ENCODE results near the gene TLX2. TPM values are rescaled to one million over a fixed set of nuclear protein-coding genes. Genes with fewer than 3 reads are reported as not detected.
"Not testable (repeated sequence)": the region's sequence is repeated elsewhere in the genome, so short reads cannot be mapped to it uniquely, and the experiment has no call there.

Gene TLX2
- total and polyA plus RNA-seq, 12 donors = not detected

DNA sequence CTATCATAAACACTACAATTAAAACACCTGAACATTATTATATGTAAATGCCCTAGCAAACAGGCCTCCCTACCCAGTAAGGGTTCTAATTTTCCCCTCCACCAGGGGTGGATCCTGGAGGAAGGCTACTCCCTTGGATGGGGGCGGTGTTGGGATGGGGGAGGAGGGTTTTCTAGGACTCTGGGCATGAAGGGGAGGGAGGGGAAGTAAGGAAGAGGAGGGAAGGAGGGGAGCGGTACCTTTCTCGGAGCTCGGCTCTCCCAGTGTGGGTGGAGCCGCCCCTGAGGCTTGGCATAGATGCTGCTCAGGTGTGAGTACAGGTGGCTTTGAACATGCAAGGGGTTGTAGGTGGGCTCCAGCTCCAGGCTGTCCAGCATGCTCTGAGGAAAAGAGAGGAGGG is 45.7 kb downstream of the TLX2 start:
- intact Hi-C loops (cut with DNase I) = no loop called here
- Histone ChIP-seq H3K4me3 (no peak overlapping the region), H3K36me3 (peaks cover 0 to 11% (median 0%) of the 10 kb centered on the region in 9 donors), H3K9me3 (no peaks in the 10 kb centered on the region), H3K4me1 (peaks cover 3 to 16% (median 6%) of the 10 kb centered on the region in 9 donors), H3K27ac (no peak overlapping the region), H3K27me3 (peaks cover 0 to 31% (median 14%) of the 10 kb centered on the region in 7 donors)
- DNase-seq (no peak), ATAC-seq (no peak)
- 28 to 35% methylated on average over 5 of the region's 5 CpGs for WGBS, 2 donors
- TF ChIP-seq, protein P1, sequence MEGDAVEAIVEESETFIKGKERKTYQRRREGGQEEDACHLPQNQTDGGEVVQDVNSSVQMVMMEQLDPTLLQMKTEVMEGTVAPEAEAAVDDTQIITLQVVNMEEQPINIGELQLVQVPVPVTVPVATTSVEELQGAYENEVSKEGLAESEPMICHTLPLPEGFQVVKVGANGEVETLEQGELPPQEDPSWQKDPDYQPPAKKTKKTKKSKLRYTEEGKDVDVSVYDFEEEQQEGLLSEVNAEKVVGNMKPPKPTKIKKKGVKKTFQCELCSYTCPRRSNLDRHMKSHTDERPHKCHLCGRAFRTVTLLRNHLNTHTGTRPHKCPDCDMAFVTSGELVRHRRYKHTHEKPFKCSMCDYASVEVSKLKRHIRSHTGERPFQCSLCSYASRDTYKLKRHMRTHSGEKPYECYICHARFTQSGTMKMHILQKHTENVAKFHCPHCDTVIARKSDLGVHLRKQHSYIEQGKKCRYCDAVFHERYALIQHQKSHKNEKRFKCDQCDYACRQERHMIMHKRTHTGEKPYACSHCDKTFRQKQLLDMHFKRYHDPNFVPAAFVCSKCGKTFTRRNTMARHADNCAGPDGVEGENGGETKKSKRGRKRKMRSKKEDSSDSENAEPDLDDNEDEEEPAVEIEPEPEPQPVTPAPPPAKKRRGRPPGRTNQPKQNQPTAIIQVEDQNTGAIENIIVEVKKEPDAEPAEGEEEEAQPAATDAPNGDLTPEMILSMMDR (IDR thresholded peaks at IDR 0.05) = no peak

DNA sequence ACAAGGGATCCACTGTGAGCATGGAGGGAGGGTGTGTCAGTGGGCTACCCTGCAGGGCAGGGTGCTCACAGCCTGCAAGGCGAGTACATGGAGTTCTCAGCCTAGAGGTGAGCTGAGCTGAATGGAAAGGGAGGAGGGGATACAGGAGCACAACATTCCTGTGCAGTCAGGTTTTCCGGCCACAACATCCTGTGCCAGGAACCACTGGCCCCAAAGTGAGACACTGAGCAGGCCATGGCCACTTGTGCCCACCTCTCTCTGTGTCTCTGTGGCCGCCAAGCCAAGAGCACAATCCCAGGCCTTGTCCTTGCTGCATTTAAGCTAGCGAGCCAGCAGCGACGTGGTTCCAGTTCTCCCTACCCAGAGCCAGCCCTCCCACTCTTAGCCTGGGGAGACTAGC is 46.3 kb downstream of the TLX2 start:
- DNase-seq (no peak), ATAC-seq (no peak)
- WGBS, 2 donors = 62 to 63% methylated on average over 6 of the region's 6 CpGs
- Histone ChIP-seq H3K27me3 (peaks cover 0 to 34% (median 14%) of the 10 kb centered on the region in 7 donors), H3K27ac (no peak overlapping the region), H3K4me3 (no peak overlapping the region), H3K36me3 (peaks cover 0 to 11% (median 0%) of the 10 kb centered on the region in 9 donors), H3K9me3 (no peaks in the 10 kb centered on the region), H3K4me1 (peaks cover 0 to 11% (median 0%) of the 10 kb centered on the region in 9 donors)
- TF ChIP-seq, protein P1 (IDR thresholded peaks at IDR 0.05) = no peak
- intact Hi-C loops (cut with DNase I) = no loop called here

DNA sequence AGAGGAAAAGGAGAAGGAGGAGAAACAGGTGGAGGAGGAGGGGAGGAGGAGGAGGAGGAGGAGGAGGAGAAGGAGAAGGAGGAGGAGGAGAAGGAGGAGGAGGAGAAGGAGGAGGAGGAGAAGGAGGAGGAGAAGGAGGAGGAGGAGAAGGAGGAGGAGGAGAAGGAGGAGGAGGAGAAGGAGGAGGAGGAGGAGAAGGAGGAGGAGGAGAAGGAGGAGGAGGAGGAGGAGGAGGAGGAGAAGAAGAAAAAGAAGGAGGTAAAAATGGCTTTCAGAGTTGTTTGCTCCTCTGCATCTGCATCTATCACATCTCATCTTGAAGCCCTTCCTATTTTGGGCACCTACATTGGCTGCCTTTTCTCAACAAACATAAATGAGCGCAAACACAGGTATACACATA is 46.8 kb downstream of the TLX2 start:
- H3K9me3 ChIP-seq; intact Hi-C loops (cut with DNase I); DNase-seq; ATAC-seq; H3K27ac ChIP-seq; H3K4me3 ChIP-seq; H3K4me1 ChIP-seq: not testable (repeated sequence)
- WGBS, 2 donors = 89 to 100% methylated on average over 1 of the region's 1 CpG
- Histone ChIP-seq H3K27me3 (peaks cover 0 to 34% (median 14%) of the 10 kb centered on the region in 7 donors), H3K36me3 (peaks cover 0 to 11% (median 0%) of the 10 kb centered on the region in 9 donors)

DNA sequence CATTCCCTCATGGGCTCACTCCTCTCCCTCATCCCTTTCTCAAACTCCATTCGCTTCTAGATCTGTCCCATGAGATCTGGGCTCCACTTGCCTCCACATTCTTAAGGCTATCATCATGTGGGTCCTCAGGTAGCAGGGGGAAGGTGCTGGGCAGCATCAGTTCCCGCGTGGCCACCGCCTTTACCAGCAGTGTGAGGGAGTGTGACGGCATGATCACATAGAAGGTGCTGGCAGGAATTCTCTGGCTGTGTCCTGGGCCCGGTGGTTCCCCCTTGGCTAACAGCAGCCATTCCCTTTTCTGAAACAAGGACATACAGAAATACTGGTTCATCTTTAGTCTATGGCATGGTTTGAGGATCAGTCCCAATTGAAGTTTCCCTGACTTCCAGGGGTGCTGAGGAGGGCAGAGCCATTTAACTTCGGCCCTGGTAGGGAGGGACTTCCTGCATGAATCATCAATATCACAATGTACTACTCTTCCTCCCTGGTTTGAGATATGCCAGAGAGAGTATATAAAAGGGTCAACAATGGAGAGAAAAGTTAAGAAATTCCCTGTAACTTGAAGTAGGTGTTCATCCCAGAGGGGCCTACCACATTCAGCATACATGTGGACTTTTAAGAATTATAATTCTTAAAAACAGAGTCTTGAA is 48.0 kb downstream of the TLX2 start:
- ATAC-seq = no peak
- Histone ChIP-seq H3K36me3 (no peaks in the 10 kb centered on the region), H3K27ac (no peak overlapping the region), H3K9me3 (no peaks in the 10 kb centered on the region), H3K4me1 (peaks cover 0 to 11% (median 0%) of the 10 kb centered on the region in 9 donors), H3K27me3 (peaks cover 0 to 34% (median 14%) of the 10 kb centered on the region in 7 donors), H3K4me3 (no peak overlapping the region)
- 75 to 77% methylated on average over 7 of the region's 7 CpGs for WGBS, 2 donors
- intact Hi-C loops (cut with DNase I) = no loop called here
- DNase-seq = no peak
- TF ChIP-seq, protein P1 (IDR thresholded peaks at IDR 0.05) = no peak

DNA sequence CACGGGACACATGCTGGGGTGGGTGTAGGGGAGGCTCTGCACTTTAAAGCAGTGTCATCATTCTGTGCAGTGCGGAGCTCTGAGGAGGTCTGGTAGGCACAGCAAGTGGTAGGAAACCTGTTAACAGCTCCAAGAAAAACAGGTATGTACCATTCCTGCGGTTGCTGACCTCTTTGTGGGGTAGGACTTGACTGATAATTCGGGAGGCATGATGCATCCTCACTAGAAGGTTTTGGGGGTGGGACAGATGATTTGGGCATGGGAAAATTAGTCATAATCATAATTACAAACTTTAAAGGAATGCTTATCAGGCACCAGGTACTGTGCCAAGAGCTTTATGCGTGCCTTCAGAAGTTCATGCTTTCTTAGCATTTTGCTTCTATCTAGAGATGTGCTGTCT is 50.0 kb downstream of the TLX2 start:
- no peaks in the 10 kb centered on the region for H3K36me3 ChIP-seq
- H3K4me3 ChIP-seq = no peak overlapping the region
- intact Hi-C loops (cut with DNase I) = no loop called here
- ATAC-seq (no peak), DNase-seq (no peak)
- no peak overlapping the region for H3K27ac ChIP-seq
- H3K9me3 ChIP-seq = no peaks in the 10 kb centered on the region
- TF ChIP-seq, protein P1 (IDR thresholded peaks at IDR 0.05) = no peak
- 58 to 59% methylated on average over 5 of the region's 5 CpGs for WGBS, 2 donors
- H3K4me1 ChIP-seq = peaks cover 0 to 26% (median 0%) of the 10 kb centered on the region in 9 donors
- peaks cover 0 to 34% (median 14%) of the 10 kb centered on the region in 7 donors for H3K27me3 ChIP-seq

All from heart right ventricle (tissue), 16 donors.